A172 (cell line): ENCODE measurements around the gene SRRT. TPM values are rescaled to one million over a fixed set of nuclear protein-coding genes. Genes with fewer than 3 reads are reported as not detected.
"Not testable (repeated sequence)": the region's sequence is repeated elsewhere in the genome, so short reads cannot be mapped to it uniquely, and the experiment has no call there.

Source experiments
- DNase-seq: peaks from one replicate; pipeline ENCODE4 v3.0.0-alpha.2; 2015; ENCODE audit warnings: low spot score
- total RNA-seq: library from RNA; depleted of rRNA; stranded (reverse); fragments of >200 nt; shearing (Covaris generic); gene quantifications from 2 replicates; pipeline ENCODE4 v1.2.3, GENCODE V29; 2014; rRNA removed

The SRRT gene
- total RNA-seq, 1 experiment from 2014 or later, result 86.7 TPM

DNA sequence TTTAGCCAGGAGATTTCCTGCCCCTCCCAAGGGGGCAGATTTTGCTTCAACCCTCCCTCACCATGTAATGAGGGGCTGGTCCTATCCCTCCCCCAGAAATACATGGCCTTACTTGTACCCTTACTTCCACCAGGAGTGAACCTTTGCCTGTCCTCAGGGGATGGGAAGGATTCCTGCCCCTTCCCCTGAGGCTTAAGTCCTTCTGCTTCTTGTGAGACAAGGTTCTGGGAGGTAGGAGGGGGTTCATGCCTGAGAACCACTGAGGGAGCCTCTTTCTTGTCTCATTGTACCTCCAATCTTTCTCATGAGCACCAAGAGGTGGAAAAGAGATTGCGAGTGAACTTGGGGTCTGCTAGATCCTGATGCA is 54.9 kb downstream of the SRRT start:
- no peak for DNase-seq

DNA sequence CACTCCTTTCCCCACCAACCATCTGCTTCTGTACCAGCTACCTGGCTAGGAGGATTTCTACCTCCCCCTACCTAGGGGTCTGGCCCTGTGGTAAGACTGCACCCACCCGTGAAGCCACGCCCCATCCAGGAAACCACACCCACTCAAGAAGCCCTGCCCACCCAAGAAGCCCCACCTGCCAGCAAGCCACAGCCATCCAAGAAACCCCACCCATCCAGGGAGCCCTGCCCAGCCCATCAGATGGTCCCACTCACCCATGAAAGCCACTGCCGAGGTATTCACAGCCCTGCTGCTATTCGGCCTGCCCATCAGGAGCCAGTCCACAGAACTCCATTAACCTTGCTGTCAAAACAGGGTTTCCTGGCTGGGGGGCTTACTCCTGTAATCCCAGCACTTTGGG is 58.8 kb downstream of the SRRT start:
- DNase-seq, result no peak

DNA sequence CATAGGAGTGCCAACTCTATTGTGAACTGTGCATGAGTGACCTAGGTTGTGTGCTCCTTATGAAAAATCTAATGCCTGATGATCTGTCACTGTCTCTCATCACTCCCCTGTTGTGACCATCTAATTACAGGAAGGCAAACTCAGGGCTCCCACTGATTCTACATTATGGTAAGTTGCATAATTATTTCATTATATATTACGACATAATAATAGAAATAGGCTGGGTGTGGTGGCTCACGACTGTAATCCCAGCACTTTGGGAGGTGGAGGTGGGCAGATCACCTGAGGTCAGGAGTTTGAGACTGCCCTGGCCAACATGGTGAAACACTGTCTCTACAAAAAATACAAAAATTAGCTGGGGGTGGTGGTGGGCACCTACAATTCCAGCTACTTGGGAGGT is 60.5 kb downstream of the SRRT start:
- not testable (repeated sequence) for DNase-seq

DNA sequence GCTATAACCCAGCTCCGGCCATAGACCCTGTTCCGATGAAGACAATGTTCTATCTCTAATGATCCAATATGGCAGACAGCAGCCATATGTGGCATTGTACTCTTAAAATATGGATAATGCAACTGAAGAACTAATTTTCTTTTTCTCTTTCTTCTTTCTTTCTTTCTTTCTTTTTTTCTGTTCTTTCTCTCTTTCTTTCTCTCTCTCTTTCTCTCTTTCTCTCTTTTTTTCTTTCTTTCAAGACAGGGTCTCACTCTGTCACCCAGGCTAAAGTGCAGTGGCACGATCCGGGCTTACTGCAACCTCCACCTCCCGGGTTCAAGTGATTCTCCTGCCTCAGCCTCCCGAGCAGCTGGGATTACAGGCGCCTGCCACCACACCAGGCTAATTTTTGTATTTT is 61.3 kb downstream of the SRRT start:
- DNase-seq, result not testable (repeated sequence)

Other genes with a start within 250 kb of the SRRT start
- gene TFR2, start 233.6 kb upstream of the SRRT start, total RNA-seq, result not detected in 2 replicates
- not detected in 2 replicates for gene ACTL6B, start 218.7 kb upstream of the SRRT start, total RNA-seq
- gene GNB2, start 201.4 kb upstream of the SRRT start, total RNA-seq, result 94.3 and 104 TPM in 2 replicates
- gene GIGYF1, start 180.9 kb upstream of the SRRT start, total RNA-seq, result 12.5 and 16.6 TPM in 2 replicates
- gene POP7, start 169.0 kb upstream of the SRRT start, total RNA-seq, result 76.9 and 110 TPM in 2 replicates
- gene EPO, start 154.6 kb upstream of the SRRT start, total RNA-seq, result not detected in 2 replicates
- not detected in 2 replicates for gene ZAN, start 141.5 kb upstream of the SRRT start, total RNA-seq
- 46.0 and 65.3 TPM in 2 replicates for gene EPHB4, start 47.6 kb upstream of the SRRT start, total RNA-seq
- gene SLC12A9, start 22.4 kb upstream of the SRRT start, total RNA-seq, result 9.6 and 12.4 TPM in 2 replicates
- 157 and 180 TPM in 2 replicates for gene TRIP6, start 7.7 kb upstream of the SRRT start, total RNA-seq
- 1.8 and 3.3 TPM in 2 replicates for gene UFSP1, start 14.6 kb downstream of the SRRT start, total RNA-seq
- 1.5 and 2.8 TPM in 2 replicates for gene ACHE, start 20.8 kb downstream of the SRRT start, total RNA-seq
- gene MUC3A, start 74.4 kb downstream of the SRRT start, total RNA-seq, result not detected in 2 replicates
- not detected in 2 replicates for gene MUC12, start 94.5 kb downstream of the SRRT start, total RNA-seq
- gene MUC17, start 145.0 kb downstream of the SRRT start, total RNA-seq, result not detected in 2 replicates
- gene TRIM56, start 210.4 kb downstream of the SRRT start, total RNA-seq, result 9.4 and 13.4 TPM in 2 replicates